GM12864 (cell line): ENCODE results near the gene ETFBKMT.

Experiments
- DNase-seq: peaks from one replicate; pipeline ENCODE4 v3.0.0-alpha.2; 2011; ENCODE audit warnings: low read depth
- H3K4me3 ChIP-seq: 2 replicates; pipeline ENCODE4 v1.5.1; 2011; ENCODE audit warnings: mild to moderate bottlenecking, low read depth, low read length, control low read depth
- TF ChIP-seq, protein P1 (sequence below): IDR thresholded peaks from 2 replicates; pipeline ENCODE4 v1.5.1; 2011; ENCODE audit warnings: low read depth, mild to moderate bottlenecking, moderate library complexity, low read length, control low read depth, inconsistent platforms; ENCODE audit errors: missing control alignments

The ETFBKMT gene

GRCh38 chr12:31627456-31628054 is 31.9 kb upstream of the ETFBKMT start:
- TF ChIP-seq, protein P1, sequence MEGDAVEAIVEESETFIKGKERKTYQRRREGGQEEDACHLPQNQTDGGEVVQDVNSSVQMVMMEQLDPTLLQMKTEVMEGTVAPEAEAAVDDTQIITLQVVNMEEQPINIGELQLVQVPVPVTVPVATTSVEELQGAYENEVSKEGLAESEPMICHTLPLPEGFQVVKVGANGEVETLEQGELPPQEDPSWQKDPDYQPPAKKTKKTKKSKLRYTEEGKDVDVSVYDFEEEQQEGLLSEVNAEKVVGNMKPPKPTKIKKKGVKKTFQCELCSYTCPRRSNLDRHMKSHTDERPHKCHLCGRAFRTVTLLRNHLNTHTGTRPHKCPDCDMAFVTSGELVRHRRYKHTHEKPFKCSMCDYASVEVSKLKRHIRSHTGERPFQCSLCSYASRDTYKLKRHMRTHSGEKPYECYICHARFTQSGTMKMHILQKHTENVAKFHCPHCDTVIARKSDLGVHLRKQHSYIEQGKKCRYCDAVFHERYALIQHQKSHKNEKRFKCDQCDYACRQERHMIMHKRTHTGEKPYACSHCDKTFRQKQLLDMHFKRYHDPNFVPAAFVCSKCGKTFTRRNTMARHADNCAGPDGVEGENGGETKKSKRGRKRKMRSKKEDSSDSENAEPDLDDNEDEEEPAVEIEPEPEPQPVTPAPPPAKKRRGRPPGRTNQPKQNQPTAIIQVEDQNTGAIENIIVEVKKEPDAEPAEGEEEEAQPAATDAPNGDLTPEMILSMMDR, result no peak
- no peak for DNase-seq
- H3K4me3 ChIP-seq, result no peak overlapping the region

GRCh38 chr12:31629756-31630732 is 29.4 kb upstream of the ETFBKMT start:
- H3K4me3 ChIP-seq, result no peak overlapping the region
- DNase-seq, result no peak
- TF ChIP-seq, protein P1, result no peak

GRCh38 chr12:31631023-31631724 is 28.3 kb upstream of the ETFBKMT start:
- TF ChIP-seq, protein P1, result no peak
- H3K4me3 ChIP-seq, result no peak overlapping the region
- DNase-seq, result no peak

DNA sequence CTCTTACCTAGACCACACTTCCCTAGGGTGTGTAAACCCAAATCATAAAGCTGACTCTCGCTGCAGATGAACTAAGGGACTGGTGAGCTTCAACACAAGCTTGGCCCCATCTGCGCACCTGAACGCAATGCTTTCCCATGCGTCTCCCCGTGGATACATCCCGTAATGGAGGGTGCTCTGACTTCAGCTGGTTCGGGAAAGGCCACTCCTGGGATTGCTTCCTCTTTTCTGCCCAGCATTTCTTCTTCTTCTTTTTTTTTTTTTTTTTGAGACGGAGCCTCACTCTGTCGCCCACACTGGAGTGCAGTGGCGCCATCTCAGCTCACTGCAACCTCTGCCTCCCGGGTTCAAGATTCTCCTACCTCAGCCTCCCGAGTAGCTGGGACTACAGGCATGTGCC is 27.7 kb upstream of the ETFBKMT start:
- DNase-seq, result no peak
- TF ChIP-seq, protein P1, result no peak

GRCh38 chr12:31633464-31633863 is 26.0 kb upstream of the ETFBKMT start:
- TF ChIP-seq, protein P1, result no peak
- H3K4me3 ChIP-seq, result no peak overlapping the region
- no peak for DNase-seq

More for the DNA sequence above, 27.7 kb upstream of the ETFBKMT start:
- H3K4me3 ChIP-seq, result no peak overlapping the region

GRCh38 chr12:31634620-31635019 is 24.9 kb upstream of the ETFBKMT start:
- no peak for DNase-seq
- TF ChIP-seq, protein P1, result no peak
- H3K4me3 ChIP-seq, result no peak overlapping the region
